MM.1S (cell line): Measurements from ENCODE around the gene CLDN15.

Experiments used
- DNase-seq: peaks from one replicate; pipeline ENCODE4 v3.0.0-alpha.2; 2015
- H2AFZ ChIP-seq: fragments of 300-600 bp; sonication (generic); 2 replicates; pipeline ENCODE4 v1.6.0; 2016; ENCODE audit warnings: antibody characterized with exemption, low read length
- H3F3A ChIP-seq: fragments of 300-600 bp; sonication (generic); 2 replicates; pipeline ENCODE4 v1.6.1; 2016; ENCODE audit warnings: mild to moderate bottlenecking, antibody characterized with exemption, low read length, moderate library complexity, mixed read lengths; ENCODE audit not compliant: insufficient read depth
- H3K27ac ChIP-seq: fragments of 300-600 bp; sonication (generic); 2 replicates; pipeline ENCODE4 v1.5.1; 2016; ENCODE audit warnings: mild to moderate bottlenecking, low read length
- H3K27me3 ChIP-seq: fragments of 300-600 bp; sonication (generic); replicated peaks from 2 replicates; pipeline ENCODE4 v1.6.0; 2016; ENCODE audit warnings: low read length; ENCODE audit not compliant: insufficient read depth
- H3K36me3 ChIP-seq: fragments of 300-600 bp; sonication (generic); replicated peaks from 2 replicates; pipeline ENCODE4 v1.6.1; 2016; ENCODE audit warnings: mild to moderate bottlenecking, low read length, mixed read lengths; ENCODE audit not compliant: insufficient read depth
- H3K4me1 ChIP-seq: fragments of 300-600 bp; sonication (generic); 2 replicates; pipeline ENCODE4 v1.6.1; 2016; ENCODE audit warnings: low read length, mixed read lengths
- H3K4me2 ChIP-seq: fragments of 300-600 bp; sonication (generic); 2 replicates; pipeline ENCODE4 v1.6.0; 2016; ENCODE audit warnings: low read depth, low read length
- H3K4me3 ChIP-seq: fragments of 300-600 bp; sonication (generic); 2 replicates; pipeline ENCODE4 v1.5.1; 2016; ENCODE audit warnings: low read length, mixed read lengths
- H3K79me2 ChIP-seq: fragments of 300-600 bp; sonication (generic); 2 replicates; pipeline ENCODE4 v1.6.1; 2016; ENCODE audit warnings: mixed run types, low read length, mixed read lengths
- H3K9ac ChIP-seq: fragments of 300-600 bp; sonication (generic); 2 replicates; pipeline ENCODE4 v1.6.1; 2016; ENCODE audit warnings: low read length, mixed read lengths
- H3K9me2 ChIP-seq: fragments of 300-600 bp; sonication (generic); replicated peaks from 2 replicates; pipeline ENCODE4 v1.6.1; 2016; ENCODE audit warnings: mild to moderate bottlenecking, low read length, mixed read lengths; ENCODE audit not compliant: insufficient read depth
- H3K9me3 ChIP-seq: fragments of 300-600 bp; sonication (generic); replicated peaks from 2 replicates; pipeline ENCODE4 v1.6.1; 2016; ENCODE audit warnings: mild to moderate bottlenecking, low read length, mixed read lengths; ENCODE audit not compliant: insufficient read depth
- H4K20me1 ChIP-seq: fragments of 300-600 bp; sonication (generic); 2 replicates; pipeline ENCODE4 v1.6.1; 2016; ENCODE audit warnings: mild to moderate bottlenecking, low read length, moderate library complexity, mixed read lengths; ENCODE audit not compliant: insufficient read depth
- CTCF ChIP-seq: fragments of 300-600 bp; sonication (generic); IDR thresholded peaks from 2 replicates; pipeline ENCODE4 v1.5.1; 2016; ENCODE audit warnings: antibody characterized with exemption, low read length, mixed read lengths
- EZH2 ChIP-seq: fragments of 300-600 bp; sonication (generic); optimal IDR thresholded peaks from 2 replicates; pipeline ENCODE3; 2017; ENCODE audit warnings: low read depth, mild to moderate bottlenecking, antibody characterized with exemption, low read length, mixed read lengths
- EZH2phosphoT487 ChIP-seq: fragments of 300-600 bp; sonication (generic); IDR thresholded peaks from 2 replicates; pipeline ENCODE4 v1.6.1; 2018; ENCODE audit warnings: antibody characterized with exemption, low read length

Gene CLDN15

GRCh38 chr7:101239191-101239950, 1.8 kb upstream of the CLDN15 start:
- DNase-seq: no peak
- no peak for TF ChIP-seq CTCF
- no peak for TF ChIP-seq EZH2
- no peak for TF ChIP-seq EZH2phosphoT487
- Histone ChIP-seq H3F3A (no peaks in the 10 kb centered on the region), H3K4me3 (no peak overlapping the region), H2AFZ (no peak overlapping the region), H3K36me3 (no peaks in the 10 kb centered on the region), H3K27me3 (no peaks in the 10 kb centered on the region), H3K4me2 (no peak overlapping the region), H3K27ac (no peak overlapping the region), H4K20me1 (no peaks in the 10 kb centered on the region), H3K9me2 (no peaks in the 10 kb centered on the region), H3K9ac (no peak overlapping the region), H3K79me2 (peaks cover 23% of the 10 kb centered on the region), H3K9me3 (no peaks in the 10 kb centered on the region), H3K4me1 (peaks cover 5% of the 10 kb centered on the region; the same call in 1 of the 2 replicates)

DNA sequence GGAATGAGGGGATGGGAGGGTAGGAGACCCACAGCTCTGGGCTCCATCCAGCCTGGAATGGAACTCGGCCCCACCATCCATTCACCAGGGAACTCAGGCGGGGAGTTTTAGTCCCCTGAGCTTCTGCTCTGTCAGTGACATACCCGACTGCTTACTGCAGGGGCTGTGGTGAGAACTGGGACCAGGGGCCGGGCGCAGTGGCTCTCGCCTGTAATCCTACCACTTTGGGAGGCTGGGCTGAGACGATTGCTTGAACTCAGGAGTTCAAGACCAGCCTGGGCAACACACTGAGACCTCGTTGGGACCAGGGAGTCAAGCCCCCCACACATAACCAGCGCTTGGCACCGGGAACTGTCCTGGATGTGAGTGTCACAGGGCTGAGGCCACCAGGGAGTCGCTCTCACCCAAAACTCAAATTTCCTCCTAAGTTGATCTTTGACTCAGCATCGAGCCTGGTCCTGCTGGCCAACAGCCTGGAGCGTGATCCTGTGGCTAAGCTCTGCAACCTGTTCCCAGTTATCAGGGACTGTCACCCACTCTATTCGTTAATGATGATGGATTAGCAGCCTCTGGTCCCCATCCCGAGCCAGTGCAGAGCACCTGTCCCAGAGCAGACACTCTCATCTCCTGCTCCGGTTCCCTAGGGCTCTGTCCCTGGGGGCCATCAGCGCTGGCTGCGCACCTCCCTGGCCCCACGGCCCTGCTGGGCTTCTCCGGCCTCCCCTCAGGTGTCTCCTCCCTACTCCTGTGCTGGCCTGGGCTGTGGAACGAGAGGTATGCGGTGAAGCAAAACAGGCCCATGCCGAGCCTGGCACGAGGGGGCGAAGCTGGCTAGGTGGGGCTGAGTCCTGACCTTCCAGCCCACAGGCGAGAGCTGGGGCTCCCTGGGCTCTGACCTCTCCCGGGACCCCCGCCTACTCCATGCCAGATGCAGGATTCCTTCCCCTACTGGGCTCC, 902 bp upstream of the CLDN15 start:
- no peak overlapping the region for H3K9ac ChIP-seq

DNA sequence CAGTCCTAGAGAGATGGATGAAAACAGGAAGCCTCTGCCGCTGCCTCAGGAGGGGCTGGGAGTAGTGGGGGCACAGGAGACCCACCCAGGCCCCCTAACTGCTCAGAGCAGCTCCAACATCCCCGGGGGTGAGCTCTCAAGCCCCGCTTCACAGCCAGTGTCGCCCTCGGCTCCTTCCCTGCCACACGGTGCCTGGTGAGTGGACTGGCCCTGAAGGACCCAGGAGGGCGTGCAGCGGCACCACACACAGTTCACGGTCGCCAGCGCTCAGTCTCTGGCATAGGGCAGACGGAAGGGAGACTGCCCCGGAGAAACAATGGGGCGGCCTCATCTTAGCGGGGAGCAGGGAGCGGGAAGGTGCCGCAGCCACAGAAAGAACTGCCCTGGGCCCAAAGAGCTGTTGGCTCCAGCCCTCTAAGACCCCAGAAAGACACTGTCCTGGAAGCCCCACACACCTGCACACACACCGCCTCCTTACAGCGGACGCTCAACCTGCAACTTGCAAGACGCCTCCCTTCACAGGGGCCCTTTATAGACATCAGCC, 1.2 kb downstream of the CLDN15 start:
- Histone ChIP-seq H4K20me1 (no peaks in the 10 kb centered on the region), H3K9me2 (no peaks in the 10 kb centered on the region), H3K27ac (no peak overlapping the region), H3K79me2 (no peaks in the 10 kb centered on the region), H3K4me3 (no peak overlapping the region), H3K36me3 (no peaks in the 10 kb centered on the region), H3K4me2 (no peak overlapping the region), H3K9ac (no peak overlapping the region), H3K9me3 (no peaks in the 10 kb centered on the region), H2AFZ (no peak overlapping the region), H3F3A (no peaks in the 10 kb centered on the region), H3K27me3 (no peaks in the 10 kb centered on the region), H3K4me1 (no peaks in the 10 kb centered on the region)
- no peak for DNase-seq
- TF ChIP-seq EZH2 (no peak), EZH2phosphoT487 (no peak), CTCF (no peak)

More for the DNA sequence above, 902 bp upstream of the CLDN15 start:
- DNase-seq: no peak
- Histone ChIP-seq H3K27ac (no peak overlapping the region), H3K4me2 (no peak overlapping the region), H2AFZ (no peak overlapping the region), H3K27me3 (no peaks in the 10 kb centered on the region), H3F3A (no peaks in the 10 kb centered on the region), H3K79me2 (peaks cover 15% of the 10 kb centered on the region), H4K20me1 (no peaks in the 10 kb centered on the region), H3K9me2 (no peaks in the 10 kb centered on the region), H3K4me3 (no peak overlapping the region), H3K4me1 (peaks cover 1% of the 10 kb centered on the region; the same call in 1 of the 2 replicates), H3K36me3 (no peaks in the 10 kb centered on the region), H3K9me3 (no peaks in the 10 kb centered on the region)
- TF ChIP-seq EZH2phosphoT487 (no peak), CTCF (no peak), EZH2 (no peak)
